GM13976 (cell line): Measurements from ENCODE around the gene SPATA21.

ENCODE experiments used
- DNase-seq: peaks from one replicate; pipeline ENCODE4 v3.0.0; 2012; ENCODE audit warnings: low spot score
- CTCF ChIP-seq: IDR thresholded peaks from 2 replicates; pipeline ENCODE4 v1.5.1; 2012; ENCODE audit warnings: borderline replicate concordance, mild to moderate bottlenecking; ENCODE audit not compliant: insufficient read depth; ENCODE audit errors: extremely low read depth, missing control alignments, control extremely low read depth
- in situ Hi-C: fragments of 300-500 bp; cut with MboI; formaldehyde crosslinking; loops from one replicate; pipeline ENCODE4 v1.12.0; 2022; ENCODE audit warnings: low sequenced_read_pairs, mixed read lengths, inconsistent platforms; ENCODE audit not compliant: unreplicated experiment

SPATA21 gene

GRCh38 chr1:16441282-16441665 lies 4.0 kb upstream of the SPATA21 start:
- TF ChIP-seq CTCF: no peak
- DNase-seq: no peak
- in situ Hi-C loops: no loop called here

- DNase-seq: peak; percentile 93
- in situ Hi-C loops: no loop called here
- TF ChIP-seq CTCF: peak; percentile 91
Observed at GRCh38 chr1:16440470-16441281, 3.5 kb upstream of the SPATA21 start, which contains the start of gene NECAP2. Gene NECAP2 (plus strand): TSS chr1:16440724. CDS start chr1:16440762, 38 bp downstream.

GRCh38 chr1:16440131-16440469 lies 2.9 kb upstream of the SPATA21 start:
- no peak for TF ChIP-seq CTCF
- no peak for DNase-seq
- in situ Hi-C loops: no loop called here

- TF ChIP-seq CTCF: no peak
- in situ Hi-C loops: no loop called here
- DNase-seq: no peak
Observed at GRCh38 chr1:16438924-16439323, 1.7 kb upstream of the SPATA21 start.

GRCh38 chr1:16438516-16438915 lies 1.3 kb upstream of the SPATA21 start:
- TF ChIP-seq CTCF: no peak
- in situ Hi-C loops: no loop called here
- no peak for DNase-seq

GRCh38 chr1:16434501-16434900 lies 2.7 kb downstream of the SPATA21 start:
- in situ Hi-C loops: no loop called here
- TF ChIP-seq CTCF: no peak
- DNase-seq: no peak
